Smooth muscle cell (in vitro differentiated cells): ENCODE data around the gene TMEM94. TPM values are rescaled to one million over a fixed set of nuclear protein-coding genes. Genes with fewer than 3 reads are reported as not detected.

Source experiments
- DNase-seq: peaks from one replicate; lab custom pipeline; 2025; ENCODE audit not compliant: unreplicated experiment; lab: John Stamatoyannopoulos, UW
- H2AFZ ChIP-seq: fragments of 200-600 bp; sonication (generic); 2 replicates; pipeline ENCODE4 v1.6.0; 2016; ENCODE audit warnings: antibody characterized with exemption, low read depth, mild to moderate bottlenecking
- H3F3A ChIP-seq: fragments of 200-600 bp; sonication (generic); 2 replicates; pipeline ENCODE4 v1.6.0; 2017; ENCODE audit warnings: antibody characterized with exemption, low read depth
- H3K27ac ChIP-seq: fragments of 200-600 bp; sonication (generic); 2 replicates; pipeline ENCODE4 v1.5.1; 2016; ENCODE audit warnings: low read depth, mild to moderate bottlenecking
- H3K27me3 ChIP-seq: fragments of 200-600 bp; sonication (generic); 2 replicates; pipeline ENCODE4 v1.6.1; 2016; ENCODE audit warnings: low read depth, mild to moderate bottlenecking
- H3K36me3 ChIP-seq: fragments of 200-600 bp; sonication (generic); 2 replicates; pipeline ENCODE4 v1.5.1; 2016; ENCODE audit warnings: low read depth
- H3K4me1 ChIP-seq: fragments of 200-600 bp; sonication (generic); 2 replicates; pipeline ENCODE4 v1.5.1; 2016; ENCODE audit warnings: low read depth
- H3K4me2 ChIP-seq: fragments of 200-600 bp; sonication (generic); 2 replicates; pipeline ENCODE4 v1.6.0; 2016; ENCODE audit warnings: mild to moderate bottlenecking
- H3K4me3 ChIP-seq: fragments of 200-600 bp; sonication (generic); 2 replicates; pipeline ENCODE4 v1.5.1; 2016; ENCODE audit warnings: mild to moderate bottlenecking
- H3K79me2 ChIP-seq: fragments of 200-600 bp; sonication (generic); 2 replicates; pipeline ENCODE4 v1.6.0; 2016; ENCODE audit warnings: low read depth, mild to moderate bottlenecking
- H3K9ac ChIP-seq: fragments of 200-600 bp; sonication (generic); 2 replicates; pipeline ENCODE4 v1.6.0; 2016; ENCODE audit warnings: low read depth
- H3K9me3 ChIP-seq: fragments of 200-600 bp; sonication (generic); replicated peaks from 2 replicates; pipeline ENCODE4 v1.5.1; 2016; ENCODE audit warnings: low read depth
- H4K20me1 ChIP-seq: fragments of 200-600 bp; sonication (generic); 2 replicates; pipeline ENCODE4 v1.6.0; 2016; ENCODE audit warnings: low read depth
- CTCF ChIP-seq: fragments of 200-600 bp; sonication (generic); IDR thresholded peaks from 2 replicates; pipeline ENCODE4 v1.5.1; 2017; ENCODE audit warnings: borderline replicate concordance, mild to moderate bottlenecking, antibody characterized with exemption; ENCODE audit not compliant: insufficient read depth, poor library complexity, severe bottlenecking
- WGBS: methylation state at CpG from one replicate; pipeline ENCODE4 v1.1.7; 2016; ENCODE audit warnings: low lambda C conversion rate; 5-methylcytosine and 5-hydroxymethylcytosine counted together
- polyA plus RNA-seq: library from polyadenylated mRNA; unstranded; fragments of >200 nt; fragmentation: Nextera tagmentation; extraction: Ambion mirVana; gene quantifications from 2 replicates; pipeline ENCODE4 v1.2.1, GENCODE V29; 2016
- total RNA-seq: library from RNA; depleted of rRNA; stranded (reverse); fragments of >200 nt; gene quantifications from 2 replicates; pipeline ENCODE4 v1.2.3, GENCODE V29; 2014

TMEM94 gene
- total and polyA plus RNA-seq, 2 experiments from 2014 or later = 26.3 to 35.9 TPM

- H3K4me2 ChIP-seq = no peak overlapping the region
- H3K79me2 ChIP-seq = peaks cover 27% of the 10 kb centered on the region
Observed at GRCh38 chr17:75459246-75459589, 2.8 kb downstream of the TMEM94 start.

GRCh38 chr17:75459590-75460267 lies 3.3 kb downstream of the TMEM94 start:
- no peak for DNase-seq
- Histone ChIP-seq H3K27ac (peak overlapping the region; percentile 37), H3K9me3 (no peaks in the 10 kb centered on the region), H3K27me3 (no peaks in the 10 kb centered on the region), H3K4me3 (no peak overlapping the region), H3K4me1 (peaks cover 17% of the 10 kb centered on the region), H2AFZ (no peak overlapping the region), H3K4me2 (no peak overlapping the region), H3K36me3 (no peaks in the 10 kb centered on the region), H3K79me2 (peaks cover 27% of the 10 kb centered on the region), H4K20me1 (peaks cover 46% of the 10 kb centered on the region), H3F3A (no peaks in the 10 kb centered on the region), H3K9ac (no peak overlapping the region)
- WGBS = 62% methylated on average over 9 of the region's 9 CpGs
- TF ChIP-seq CTCF = no peak

More at GRCh38 chr17:75459246-75459589, 2.8 kb downstream of the TMEM94 start:
- Histone ChIP-seq H3K4me3 (no peak overlapping the region), H4K20me1 (peaks cover 43% of the 10 kb centered on the region), H3K27ac (peak overlapping the region; percentile 37), H3K9ac (no peak overlapping the region), H2AFZ (no peak overlapping the region), H3K9me3 (no peaks in the 10 kb centered on the region), H3F3A (no peaks in the 10 kb centered on the region), H3K4me1 (peaks cover 17% of the 10 kb centered on the region), H3K36me3 (no peaks in the 10 kb centered on the region), H3K27me3 (no peaks in the 10 kb centered on the region)
- WGBS = 74% methylated on average over 1 of the region's 1 CpG
- no peak for DNase-seq
- TF ChIP-seq CTCF = no peak

GRCh38 chr17:75460295-75460694 lies 3.9 kb downstream of the TMEM94 start:
- DNase-seq = no peak
- 81% methylated on average over 4 of the region's 4 CpGs for WGBS
- Histone ChIP-seq H3K27me3 (no peaks in the 10 kb centered on the region), H3K27ac (no peak overlapping the region), H3K4me2 (no peak overlapping the region), H3K36me3 (no peaks in the 10 kb centered on the region), H2AFZ (no peak overlapping the region), H4K20me1 (peaks cover 52% of the 10 kb centered on the region), H3K9me3 (no peaks in the 10 kb centered on the region), H3K9ac (no peak overlapping the region), H3F3A (no peaks in the 10 kb centered on the region), H3K4me3 (no peak overlapping the region), H3K4me1 (peaks cover 17% of the 10 kb centered on the region), H3K79me2 (peaks cover 27% of the 10 kb centered on the region)
- TF ChIP-seq CTCF = no peak

- peaks cover 69% of the 10 kb centered on the region for H4K20me1 ChIP-seq
- 98% methylated on average over 2 of the region's 2 CpGs for WGBS
- no peaks in the 10 kb centered on the region for H3K36me3 ChIP-seq
Observed at GRCh38 chr17:75463603-75464002, 7.2 kb downstream of the TMEM94 start.

More at GRCh38 chr17:75463603-75464002, 7.2 kb downstream of the TMEM94 start:
- no peaks in the 10 kb centered on the region for H3K9me3 ChIP-seq
- no peak overlapping the region for H2AFZ ChIP-seq
- H3K79me2 ChIP-seq = peaks cover 24% of the 10 kb centered on the region
- H3K4me3 ChIP-seq = no peak overlapping the region
- no peak overlapping the region for H3K9ac ChIP-seq
- no peaks in the 10 kb centered on the region for H3F3A ChIP-seq
- no peaks in the 10 kb centered on the region for H3K27me3 ChIP-seq
- no peaks in the 10 kb centered on the region for H3K4me1 ChIP-seq
- no peak for DNase-seq
- H3K4me2 ChIP-seq = no peak overlapping the region
- no peak for TF ChIP-seq CTCF
- H3K27ac ChIP-seq = no peak overlapping the region
